Gastrocnemius medialis (tissue), 4 donors: ENCODE measurements around the gene PLPP4.

Source experiments
- CTCF ChIP-seq, 5 experiments: fragments of 450-650 bp in 3 of 5; fragments of 200-600 bp in 2 of 5; sonication (generic) in 2 of 5; IDR thresholded peaks in 4 of 5; conservative IDR thresholded peaks in 1 of 5; 1 replicate in 4 of 5; 2 replicates in 1 of 5; pipeline ENCODE4 v1.5.1; 2016 to 2019; ENCODE audit warnings: antibody characterized with exemption in 5 of 5, mild to moderate bottlenecking in 3 of 5, moderate library complexity in 3 of 5
- POLR2A ChIP-seq, 2 donors: fragments of 450-650 bp; IDR thresholded peaks; one replicate each; pipeline ENCODE4 v1.6.1; 2017; ENCODE audit warnings: antibody characterized with exemption in 2 of 2, mild to moderate bottlenecking in 2 of 2, moderate library complexity in 2 of 2

GRCh38 chr10:120521880-120522279 is 64.9 kb downstream of the PLPP4 start:
- TF ChIP-seq CTCF (IDR thresholded peaks at IDR 0.05 in 4 of 5, conservative IDR thresholded peaks at IDR 0.05 in 1 of 5) (no peak), POLR2A (IDR thresholded peaks at IDR 0.05) (no peak)
